ENCODE data around the gene DPEP2.
A peak's percentile ranks its signal among the peaks of the same experiment; 100 is the strongest.

The DPEP2 gene

GRCh38 chr16:67950335-67950843, 48.9 kb downstream of the DPEP2 start:
- H3K9me3 ChIP-seq (ENCODE audit: control insufficient read depth, low read length) = no peaks in the 10 kb centered on the region
- H3K4me1 ChIP-seq (ENCODE audit: control insufficient read depth, insufficient read depth, low read length, poor library complexity, severe bottlenecking) = no peaks in the 10 kb centered on the region
- no peak overlapping the region for H3K4me3 ChIP-seq (ENCODE audit: extremely low read depth, insufficient read depth, low read length, poor library complexity, severe bottlenecking)
- peaks cover 99% of the 10 kb centered on the region for H3K36me3 ChIP-seq (ENCODE audit: control insufficient read depth, insufficient read depth, low read length)
- no peak overlapping the region for H3K27ac ChIP-seq (ENCODE audit: low read depth, low read length, severe bottlenecking)
- 95 to 97% methylated on average over 8 to 13 of the region's 16 CpGs for WGBS, 2 experiments (ENCODE audit: insufficient coverage in 2 of 2)

- WGBS, 2 experiments (ENCODE audit: insufficient coverage in 2 of 2) = 92 to 93% methylated on average over 4 to 11 of the region's 11 CpGs
- peaks cover 99% of the 10 kb centered on the region for H3K36me3 ChIP-seq (ENCODE audit: control insufficient read depth, insufficient read depth, low read length)
- no peaks in the 10 kb centered on the region for H3K4me1 ChIP-seq (ENCODE audit: control insufficient read depth, insufficient read depth, low read length, poor library complexity, severe bottlenecking)
- H3K9me3 ChIP-seq (ENCODE audit: control insufficient read depth, low read length) = no peaks in the 10 kb centered on the region
- H3K27ac ChIP-seq (ENCODE audit: low read depth, low read length, severe bottlenecking) = no peak overlapping the region
- H3K4me3 ChIP-seq (ENCODE audit: extremely low read depth, insufficient read depth, low read length, poor library complexity, severe bottlenecking) = no peak overlapping the region
Measured at GRCh38 chr16:67949645-67950044, 49.6 kb downstream of the DPEP2 start.

- WGBS, 2 experiments (ENCODE audit: insufficient coverage in 2 of 2) = 94 to 98% methylated on average over 10 to 15 of the region's 15 CpGs
- Histone ChIP-seq H3K4me3 (ENCODE audit: extremely low read depth, insufficient read depth, low read length, poor library complexity, severe bottlenecking) (no peak overlapping the region), H3K9me3 (ENCODE audit: control insufficient read depth, low read length) (no peaks in the 10 kb centered on the region), H3K4me1 (ENCODE audit: control insufficient read depth, insufficient read depth, low read length, poor library complexity, severe bottlenecking) (no peaks in the 10 kb centered on the region), H3K36me3 (ENCODE audit: control insufficient read depth, insufficient read depth, low read length) (peaks cover 100% of the 10 kb centered on the region), H3K27ac (ENCODE audit: low read depth, low read length, severe bottlenecking) (no peak overlapping the region)
Measured at GRCh38 chr16:67948015-67948414, 51.3 kb downstream of the DPEP2 start.

GRCh38 chr16:67946966-67947558, 52.2 kb downstream of the DPEP2 start:
- Histone ChIP-seq H3K36me3 (ENCODE audit: control insufficient read depth, insufficient read depth, low read length) (peaks cover 100% of the 10 kb centered on the region), H3K4me1 (ENCODE audit: control insufficient read depth, insufficient read depth, low read length, poor library complexity, severe bottlenecking) (no peaks in the 10 kb centered on the region)

GRCh38 chr16:67946128-67946569, 53.1 kb downstream of the DPEP2 start:
- Histone ChIP-seq H3K36me3 (ENCODE audit: control insufficient read depth, insufficient read depth, low read length) (peaks cover 99% of the 10 kb centered on the region), H3K4me1 (ENCODE audit: control insufficient read depth, insufficient read depth, low read length, poor library complexity, severe bottlenecking) (no peaks in the 10 kb centered on the region), H3K9me3 (ENCODE audit: control insufficient read depth, low read length) (no peaks in the 10 kb centered on the region), H3K27ac (ENCODE audit: low read depth, low read length, severe bottlenecking) (no peak overlapping the region), H3K4me3 (ENCODE audit: extremely low read depth, insufficient read depth, low read length, poor library complexity, severe bottlenecking) (no peak overlapping the region)
- 95 to 96% methylated on average over 16 to 18 of the region's 20 CpGs for WGBS, 2 experiments (ENCODE audit: insufficient coverage in 2 of 2)

More at GRCh38 chr16:67946966-67947558, 52.2 kb downstream of the DPEP2 start:
- WGBS, 2 experiments (ENCODE audit: insufficient coverage in 2 of 2) = 97 to 98% methylated on average over 18 to 25 of the region's 28 CpGs
- H3K27ac ChIP-seq (ENCODE audit: low read depth, low read length, severe bottlenecking) = no peak overlapping the region
- H3K4me3 ChIP-seq (ENCODE audit: extremely low read depth, insufficient read depth, low read length, poor library complexity, severe bottlenecking) = no peak overlapping the region
- H3K9me3 ChIP-seq (ENCODE audit: control insufficient read depth, low read length) = no peaks in the 10 kb centered on the region

DNA sequence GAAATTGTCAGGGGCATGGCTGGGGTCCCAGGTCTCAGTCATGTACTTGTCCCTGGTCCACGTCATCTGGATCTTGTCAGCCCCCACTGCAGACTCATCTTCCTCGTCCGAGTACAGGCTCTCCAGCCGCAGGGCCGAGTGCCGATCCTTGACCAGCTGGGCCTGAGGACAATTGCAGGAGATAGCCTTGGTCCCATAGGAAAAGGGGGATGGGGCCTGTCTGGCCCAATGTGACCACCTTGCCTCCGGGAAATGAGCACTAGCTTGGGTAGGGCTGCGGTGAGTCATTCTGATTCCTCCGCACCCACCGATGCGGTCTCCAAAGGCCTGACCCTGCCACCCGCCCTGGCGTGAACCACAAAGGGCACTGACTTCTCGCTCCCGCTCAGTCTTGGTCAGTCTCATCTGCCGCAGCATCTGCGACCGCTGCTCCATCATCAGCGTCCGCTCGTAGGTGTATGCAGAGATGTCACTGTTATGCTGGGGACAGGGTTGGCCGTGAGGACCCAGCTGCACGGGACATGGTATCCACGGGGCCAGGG, 53.8 kb downstream of the DPEP2 start:
- Histone ChIP-seq H3K27ac (ENCODE audit: low read depth, low read length, severe bottlenecking) (no peak overlapping the region), H3K4me1 (ENCODE audit: control insufficient read depth, insufficient read depth, low read length, poor library complexity, severe bottlenecking) (no peaks in the 10 kb centered on the region), H3K9me3 (ENCODE audit: control insufficient read depth, low read length) (no peaks in the 10 kb centered on the region), H3K36me3 (ENCODE audit: control insufficient read depth, insufficient read depth, low read length) (peaks cover 99% of the 10 kb centered on the region), H3K4me3 (ENCODE audit: extremely low read depth, insufficient read depth, low read length, poor library complexity, severe bottlenecking) (no peak overlapping the region)
- 95 to 96% methylated on average over 22 to 24 of the region's 24 CpGs for WGBS, 2 experiments (ENCODE audit: insufficient coverage in 2 of 2)

DNA sequence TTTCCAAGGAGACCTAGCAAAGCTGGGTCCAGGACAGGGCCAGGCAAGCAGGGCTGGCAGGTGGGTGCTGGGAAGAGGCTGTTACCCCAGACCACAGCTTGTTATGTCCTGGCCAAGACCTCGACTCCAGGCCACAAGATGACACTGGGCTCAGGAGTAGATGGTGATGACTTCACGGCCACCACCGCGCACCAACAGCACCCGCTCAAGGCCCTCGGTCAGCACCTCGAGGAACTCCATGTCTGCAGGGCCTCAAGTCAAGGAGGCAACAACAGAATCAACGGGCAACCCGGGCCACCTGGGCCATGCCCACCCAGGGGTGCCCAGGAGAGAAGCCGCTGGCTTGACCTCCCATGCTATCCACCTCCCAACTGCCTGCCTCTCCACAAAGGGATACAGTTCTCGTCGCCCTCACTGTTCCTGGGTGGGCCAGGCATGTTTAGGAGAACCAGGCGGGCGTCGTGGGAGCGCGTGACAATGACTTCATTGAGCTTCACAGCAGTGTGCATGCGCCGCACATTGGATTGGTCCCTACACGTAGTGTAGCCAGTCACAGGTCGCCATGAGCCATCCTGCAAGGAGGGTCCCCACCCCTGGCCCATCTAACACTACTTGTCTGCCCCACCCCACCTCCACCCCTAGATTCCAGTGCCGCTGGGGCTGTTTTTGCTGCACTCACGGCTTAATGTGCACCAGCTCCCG, 54.4 kb downstream of the DPEP2 start:
- Histone ChIP-seq H3K27ac (ENCODE audit: low read depth, low read length, severe bottlenecking) (no peak overlapping the region), H3K9me3 (ENCODE audit: control insufficient read depth, low read length) (no peaks in the 10 kb centered on the region), H3K4me1 (ENCODE audit: control insufficient read depth, insufficient read depth, low read length, poor library complexity, severe bottlenecking) (no peaks in the 10 kb centered on the region), H3K36me3 (ENCODE audit: control insufficient read depth, insufficient read depth, low read length) (peaks cover 98% of the 10 kb centered on the region), H3K4me3 (ENCODE audit: extremely low read depth, insufficient read depth, low read length, poor library complexity, severe bottlenecking) (no peak overlapping the region)
- 97 to 99% methylated on average over 21 to 24 of the region's 24 CpGs for WGBS, 2 experiments (ENCODE audit: insufficient coverage in 2 of 2)

DNA sequence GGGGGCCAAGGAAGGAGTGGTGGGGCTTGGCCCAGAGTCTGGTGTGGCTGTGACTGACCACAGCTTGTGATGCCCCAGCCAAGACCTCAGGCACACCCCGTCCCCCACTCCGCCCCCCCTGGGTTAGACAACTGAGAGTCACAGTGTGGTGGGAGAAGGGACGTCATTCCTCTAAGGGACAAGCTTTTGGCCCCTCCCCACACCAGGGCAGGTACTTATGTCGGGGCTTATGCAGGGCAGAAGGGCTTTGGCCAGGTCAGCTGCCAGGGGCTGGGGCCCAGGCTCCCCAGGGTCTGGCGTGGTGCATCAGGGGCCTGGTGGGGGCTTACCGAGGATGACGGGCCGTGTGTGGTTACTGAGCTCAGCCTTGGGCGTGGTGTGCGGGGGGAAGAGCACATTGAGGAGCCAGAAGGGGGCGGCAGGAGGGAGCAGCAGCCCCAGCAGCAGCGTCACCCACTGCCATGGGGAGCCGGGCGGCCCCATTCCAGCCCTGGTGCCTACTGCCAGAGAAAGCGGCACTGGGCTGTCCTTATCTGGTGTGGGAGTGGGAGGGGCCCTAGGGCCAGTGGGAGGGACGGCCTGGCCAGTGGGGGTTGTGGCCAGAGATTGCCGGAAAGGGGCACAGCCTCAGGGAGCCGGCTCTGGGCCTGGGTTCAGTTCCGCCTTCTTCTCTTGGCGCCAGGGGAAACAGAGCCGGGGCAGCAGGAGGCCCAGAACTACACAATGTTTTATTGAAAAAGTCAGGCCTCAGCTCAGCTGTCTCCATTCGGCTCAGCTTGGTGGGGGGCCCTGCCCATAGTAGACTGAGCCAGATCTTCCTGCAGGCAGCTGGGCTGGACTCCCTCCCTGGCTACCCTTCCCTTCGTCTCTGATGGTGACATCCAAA, 55.4 kb downstream of the DPEP2 start, which contains the start of gene LCAT:
TSS of gene LCAT (minus strand) at position 502 of the 886 bp plus-strand sequence. CDS start at position 483, 19 bp downstream.
- no peak within 1 kb of the TSS for H3K4me3 ChIP-seq (ENCODE audit: extremely low read depth, insufficient read depth, low read length, poor library complexity, severe bottlenecking)
- WGBS, 2 experiments (ENCODE audit: insufficient coverage in 2 of 2) = 87% methylated on average over 18 to 20 of the region's 23 CpGs
- peaks cover 94% of the 10 kb centered on the region for H3K36me3 ChIP-seq (ENCODE audit: control insufficient read depth, insufficient read depth, low read length)
- no peaks in the 10 kb centered on the region for H3K9me3 ChIP-seq (ENCODE audit: control insufficient read depth, low read length)
- no peaks in the 10 kb centered on the region for H3K4me1 ChIP-seq (ENCODE audit: control insufficient read depth, insufficient read depth, low read length, poor library complexity, severe bottlenecking)
- H3K27ac ChIP-seq (ENCODE audit: low read depth, low read length, severe bottlenecking) = peak within 1 kb of the TSS; percentile 29

DNA sequence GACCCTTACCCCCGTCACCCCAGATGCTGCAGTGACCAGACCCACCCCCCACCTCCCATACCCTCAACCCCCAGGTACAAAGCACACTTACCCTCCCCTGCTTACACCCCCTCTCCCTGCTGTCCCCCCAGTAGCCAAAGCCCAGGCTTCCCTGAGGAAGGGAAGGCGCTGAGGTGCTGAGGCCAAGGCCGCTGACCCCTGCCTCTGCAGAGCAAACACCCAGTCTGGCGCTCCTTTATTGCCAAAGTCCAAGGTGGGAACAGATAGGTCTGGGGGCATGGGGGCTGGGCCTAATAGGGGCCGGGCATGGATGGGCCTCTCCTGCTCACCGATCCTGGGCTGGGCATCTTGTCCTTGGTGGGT, 56.0 kb downstream of the DPEP2 start:
- Histone ChIP-seq H3K4me3 (ENCODE audit: extremely low read depth, insufficient read depth, low read length, poor library complexity, severe bottlenecking) (no peak overlapping the region), H3K9me3 (ENCODE audit: control insufficient read depth, low read length) (no peaks in the 10 kb centered on the region), H3K27ac (ENCODE audit: low read depth, low read length, severe bottlenecking) (no peak overlapping the region), H3K36me3 (ENCODE audit: control insufficient read depth, insufficient read depth, low read length) (peaks cover 87% of the 10 kb centered on the region), H3K4me1 (ENCODE audit: control insufficient read depth, insufficient read depth, low read length, poor library complexity, severe bottlenecking) (no peaks in the 10 kb centered on the region)
- 86 to 97% methylated on average over 2 to 4 of the region's 6 CpGs for WGBS, 2 experiments (ENCODE audit: insufficient coverage in 2 of 2)

GRCh38 chr16:67942510-67943255, 56.6 kb downstream of the DPEP2 start:
- no peak overlapping the region for H3K27ac ChIP-seq (ENCODE audit: low read depth, low read length, severe bottlenecking)
- H3K9me3 ChIP-seq (ENCODE audit: control insufficient read depth, low read length) = no peaks in the 10 kb centered on the region
- WGBS, 2 experiments (ENCODE audit: insufficient coverage in 2 of 2) = 93 to 96% methylated on average over 26 to 27 of the region's 27 CpGs
- peaks cover 82% of the 10 kb centered on the region for H3K36me3 ChIP-seq (ENCODE audit: control insufficient read depth, insufficient read depth, low read length)
- H3K4me3 ChIP-seq (ENCODE audit: extremely low read depth, insufficient read depth, low read length, poor library complexity, severe bottlenecking) = no peak overlapping the region
- no peaks in the 10 kb centered on the region for H3K4me1 ChIP-seq (ENCODE audit: control insufficient read depth, insufficient read depth, low read length, poor library complexity, severe bottlenecking)

All from mesodermal cell (in vitro differentiated cells).